Omental fat pad (tissue), 4 donors: Measurements from ENCODE around the gene PIBF1. TPM values are rescaled to one million over a fixed set of nuclear protein-coding genes. Genes with fewer than 3 reads are reported as not detected.

Experiments
- ATAC-seq: fragments of 150-250 bp; one replicate; pipeline ENCODE4 v1.9.1; 2016; ENCODE audit warnings: mild to moderate bottlenecking, moderate library complexity; ENCODE audit not compliant: low FRiP score
- DNase-seq: peaks from one replicate; pipeline ENCODE4 v3.0.0-alpha.2; 2019; ENCODE audit warnings: low spot score
- CTCF ChIP-seq, 3 donors: fragments of 450-650 bp; IDR thresholded peaks; one replicate each; pipeline ENCODE4 v1.5.1; 2016 to 2017; ENCODE audit warnings: antibody characterized with exemption in 3 of 3, mild to moderate bottlenecking in 3 of 3, moderate library complexity in 2 of 3
- total RNA-seq, 4 donors: library from RNA; depleted of rRNA; stranded (reverse); fragments of >200 nt; gene quantifications; one replicate each; pipeline ENCODE4 v1.1.0, GENCODE V29; 2016

PIBF1 gene
- total RNA-seq: 10 to 100 TPM; 12.0 to 25.2 (median 14.8) TPM

GRCh38 chr13:72781451-72782439 is at the start of gene PIBF1, which contains the start of gene DIS3:
Gene PIBF1 (plus strand): TSS chr13:72782133. CDS start chr13:72783470, 1,337 bp downstream.
Gene DIS3 (minus strand): TSS chr13:72781900. CDS start chr13:72781832, 68 bp downstream.
- ATAC-seq (peak; percentile 99), DNase-seq (peak; percentile 83)
- no peak for TF ChIP-seq CTCF (IDR thresholded peaks at IDR 0.05)

DNA sequence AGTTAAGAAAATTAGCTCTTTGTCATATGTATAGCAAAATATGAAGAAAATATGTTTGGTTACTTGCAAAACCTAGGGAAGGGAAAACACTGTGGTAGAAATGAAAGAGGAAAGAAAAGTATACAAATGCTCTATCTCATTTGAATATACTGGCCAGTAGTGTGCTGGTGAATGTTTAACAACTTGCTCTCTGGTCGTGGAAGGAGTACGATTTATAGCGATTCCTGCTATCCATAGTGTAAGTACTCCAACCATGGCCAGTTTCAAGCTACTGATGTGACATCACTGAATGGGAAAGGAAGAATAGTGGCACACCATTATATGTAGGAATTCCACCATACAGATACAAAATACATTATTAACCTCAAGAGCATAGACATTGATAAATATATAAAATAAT is 44.9 kb upstream of the PIBF1 start:
- no peak for ATAC-seq
- DNase-seq: no peak
- TF ChIP-seq CTCF (IDR thresholded peaks at IDR 0.05): no peak

GRCh38 chr13:72740015-72740414 is 41.9 kb upstream of the PIBF1 start:
- ATAC-seq: no peak
- no peak for DNase-seq
- no peak for TF ChIP-seq CTCF (IDR thresholded peaks at IDR 0.05)

DNA sequence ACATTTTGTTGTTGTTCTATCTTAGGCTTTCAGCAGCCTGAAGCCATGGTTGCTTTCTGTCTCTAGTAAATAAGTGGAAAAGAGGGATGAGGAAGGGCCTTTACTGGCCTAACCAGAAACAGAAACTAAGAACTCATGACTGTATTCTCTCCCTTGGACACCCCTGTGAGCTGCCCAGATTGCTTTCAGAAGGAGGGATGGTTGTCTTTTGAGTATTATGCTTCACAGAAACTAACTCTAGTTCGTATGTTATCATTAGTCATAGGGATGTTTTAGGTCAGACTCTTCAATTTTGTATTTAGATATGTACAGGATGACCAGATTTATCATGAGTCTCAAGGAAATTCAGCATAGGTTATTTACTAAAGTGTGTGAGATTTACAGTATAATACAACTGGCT is 36.7 kb upstream of the PIBF1 start:
- no peak for TF ChIP-seq CTCF (IDR thresholded peaks at IDR 0.05)
- ATAC-seq: no peak

GRCh38 chr13:72751220-72751619 is 30.7 kb upstream of the PIBF1 start:
- ATAC-seq (no peak), DNase-seq (no peak)
- no peak for TF ChIP-seq CTCF (IDR thresholded peaks at IDR 0.05)

More for the DNA sequence above, 36.7 kb upstream of the PIBF1 start:
- no peak for DNase-seq

DNA sequence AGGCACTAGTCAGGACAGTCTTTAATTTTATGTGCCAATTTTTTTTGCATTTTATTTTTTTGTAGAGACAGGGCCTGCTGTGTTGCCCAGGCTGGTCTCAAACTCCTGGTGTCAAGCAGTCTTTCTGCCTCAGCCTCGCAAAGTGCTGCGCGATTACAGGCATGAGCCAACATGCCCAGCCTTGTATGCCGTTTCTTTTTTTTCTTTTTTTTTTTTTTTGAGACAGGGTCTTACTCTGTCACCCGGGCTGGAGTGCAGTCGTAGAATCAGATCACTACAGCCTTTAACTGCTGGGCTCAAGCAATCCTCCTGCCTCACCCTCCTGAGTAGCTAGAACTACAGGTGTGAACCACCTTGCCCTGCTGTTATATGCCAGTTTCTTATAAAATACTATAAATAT is 27.8 kb upstream of the PIBF1 start:
- ATAC-seq (no peak), DNase-seq (no peak)
- TF ChIP-seq CTCF (IDR thresholded peaks at IDR 0.05): no peak
